HEK293T (cell line): Measurements from ENCODE around the gene COL6A3.

ENCODE experiments used
- ARNT ChIP-seq: fragments of 450-650 bp; IDR thresholded peaks from 2 replicates; pipeline ENCODE4 v1.6.1; 2017; ENCODE audit warnings: mild to moderate bottlenecking
- BHLHE40 ChIP-seq: fragments of 450-650 bp; IDR thresholded peaks from 2 replicates; pipeline ENCODE4 v1.6.1; 2016; ENCODE audit warnings: mild to moderate bottlenecking, moderate library complexity, borderline replicate concordance
- ELF4 ChIP-seq: fragments of 450-650 bp; IDR thresholded peaks from 2 replicates; pipeline ENCODE4 v1.6.1; 2017; ENCODE audit warnings: antibody characterized with exemption
- FOXK2 ChIP-seq: fragments of 450-650 bp; IDR thresholded peaks from 2 replicates; pipeline ENCODE4 v1.6.1; 2016; ENCODE audit warnings: mild to moderate bottlenecking
- FOXM1 ChIP-seq: fragments of 450-650 bp; IDR thresholded peaks from 2 replicates; pipeline ENCODE4 v1.6.1; 2017; ENCODE audit warnings: mild to moderate bottlenecking, borderline replicate concordance
- LEF1 ChIP-seq: fragments of 450-650 bp; IDR thresholded peaks from 2 replicates; pipeline ENCODE4 v1.6.1; 2017; ENCODE audit warnings: mild to moderate bottlenecking, borderline replicate concordance
- SP1 ChIP-seq: fragments of 450-650 bp; IDR thresholded peaks from 2 replicates; pipeline ENCODE4 v1.6.1; 2017
- SUZ12 ChIP-seq: fragments of 450-650 bp; IDR thresholded peaks from 2 replicates; pipeline ENCODE4 v1.6.1; 2016; ENCODE audit warnings: mild to moderate bottlenecking
- TARDBP ChIP-seq: fragments of 450-650 bp; IDR thresholded peaks from 2 replicates; pipeline ENCODE4 v1.6.1; 2016
- TF ChIP-seq, protein P1 (sequence below): fragments of 450-650 bp; IDR thresholded peaks from 2 replicates; pipeline ENCODE4 v1.6.1; 2016

DNA sequence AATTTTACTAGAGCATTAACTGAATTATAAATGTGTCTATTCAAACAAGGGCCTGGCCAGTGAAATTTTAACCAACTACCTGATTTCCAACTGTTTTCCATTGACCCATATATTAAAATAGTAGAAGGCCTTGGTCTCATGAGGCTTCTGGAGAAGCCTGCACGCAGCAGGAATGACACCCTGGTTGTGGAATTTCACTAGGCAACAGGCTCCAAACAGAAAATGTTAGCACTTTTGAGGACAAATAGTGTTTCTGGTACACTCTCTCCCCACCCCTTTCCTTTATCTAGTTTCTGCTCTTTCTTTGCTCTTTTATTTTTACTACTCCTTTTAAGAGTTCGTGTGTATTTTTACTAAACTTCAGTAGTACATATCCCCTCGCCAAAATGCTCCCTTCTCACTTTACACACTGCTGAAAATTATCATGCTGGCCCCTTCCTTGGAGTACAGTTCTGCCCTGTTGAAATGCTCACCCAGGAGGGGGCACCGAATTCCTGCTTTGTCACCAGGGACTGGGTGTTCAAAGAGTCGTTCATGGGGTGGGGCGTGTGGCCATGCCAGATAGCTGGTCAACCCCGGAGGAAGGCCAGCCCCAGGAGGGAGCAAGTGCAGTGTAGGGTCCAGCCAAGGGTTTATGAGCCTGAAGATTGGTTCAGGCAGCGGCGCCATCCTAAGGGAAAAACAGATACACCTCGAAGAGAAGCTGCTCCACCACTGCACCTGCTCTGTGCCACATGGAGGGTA lies 22.1 kb upstream of the COL6A3 start:
- no peak for TF ChIP-seq FOXK2
- no peak for TF ChIP-seq SUZ12
- no peak for TF ChIP-seq ARNT
- TF ChIP-seq, protein P1, sequence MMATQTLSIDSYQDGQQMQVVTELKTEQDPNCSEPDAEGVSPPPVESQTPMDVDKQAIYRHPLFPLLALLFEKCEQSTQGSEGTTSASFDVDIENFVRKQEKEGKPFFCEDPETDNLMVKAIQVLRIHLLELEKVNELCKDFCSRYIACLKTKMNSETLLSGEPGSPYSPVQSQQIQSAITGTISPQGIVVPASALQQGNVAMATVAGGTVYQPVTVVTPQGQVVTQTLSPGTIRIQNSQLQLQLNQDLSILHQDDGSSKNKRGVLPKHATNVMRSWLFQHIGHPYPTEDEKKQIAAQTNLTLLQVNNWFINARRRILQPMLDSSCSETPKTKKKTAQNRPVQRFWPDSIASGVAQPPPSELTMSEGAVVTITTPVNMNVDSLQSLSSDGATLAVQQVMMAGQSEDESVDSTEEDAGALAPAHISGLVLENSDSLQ = no peak
- TF ChIP-seq BHLHE40 = no peak
- TF ChIP-seq FOXM1 = no peak
- no peak for TF ChIP-seq SP1
- TF ChIP-seq LEF1 = no peak
- no peak for TF ChIP-seq ELF4
- no peak for TF ChIP-seq TARDBP
